AG20443 (cell line): ENCODE data around the gene UBE2L6.

Experiments
- DNase-seq: peaks from one replicate; pipeline ENCODE4 v3.0.0; 2012; ENCODE audit warnings: low spot score, mixed read lengths

Gene UBE2L6

GRCh38 chr11:57567515-57568329, at the start of gene UBE2L6:
TSS of gene UBE2L6 (minus strand) at chr11:57567672. CDS start at chr11:57567611, 61 bp downstream.
- DNase-seq = peak; percentile 90

- no peak for DNase-seq
These were observed 49.1 kb upstream of the UBE2L6 start for GRCh38 chr11:57616595-57616994.

GRCh38 chr11:57615308-57615707, 47.8 kb upstream of the UBE2L6 start:
- DNase-seq = no peak

GRCh38 chr11:57614234-57614772, 46.8 kb upstream of the UBE2L6 start:
- no peak for DNase-seq

GRCh38 chr11:57610170-57610569, 42.7 kb upstream of the UBE2L6 start:
- no peak for DNase-seq

GRCh38 chr11:57605028-57605420, 37.6 kb upstream of the UBE2L6 start:
- DNase-seq = no peak

GRCh38 chr11:57604296-57605027, 37.0 kb upstream of the UBE2L6 start:
- DNase-seq = no peak

- no peak for DNase-seq
These were observed 33.8 kb upstream of the UBE2L6 start for GRCh38 chr11:57601297-57601696.

GRCh38 chr11:57599381-57599780, 31.9 kb upstream of the UBE2L6 start:
- no peak for DNase-seq

- DNase-seq = peak; percentile 46
These were observed 31.3 kb upstream of the UBE2L6 start for GRCh38 chr11:57598831-57599155.

GRCh38 chr11:57597916-57598830, 30.7 kb upstream of the UBE2L6 start:
- DNase-seq = peak; percentile 93

- peak; percentile 70 for DNase-seq
These were observed 30.0 kb upstream of the UBE2L6 start, which contains the start of gene SERPING1 for GRCh38 chr11:57597461-57597915. TSS of gene SERPING1 (plus strand) at chr11:57597685. CDS start at chr11:57598271, 586 bp downstream.

- DNase-seq = no peak
These were observed 28.9 kb upstream of the UBE2L6 start for GRCh38 chr11:57596266-57596885.

GRCh38 chr11:57588046-57588710, 20.7 kb upstream of the UBE2L6 start:
- no peak for DNase-seq

- no peak for DNase-seq
These were observed 19.3 kb upstream of the UBE2L6 start for GRCh38 chr11:57586711-57587245.

GRCh38 chr11:57585301-57585700, 17.8 kb upstream of the UBE2L6 start:
- DNase-seq = no peak

- no peak for DNase-seq
These were observed 16.9 kb upstream of the UBE2L6 start for GRCh38 chr11:57584341-57584740.

- no peak for DNase-seq
These were observed 6.6 kb upstream of the UBE2L6 start for GRCh38 chr11:57574061-57574460.

GRCh38 chr11:57571606-57572005, 4.1 kb upstream of the UBE2L6 start:
- no peak for DNase-seq

- no peak for DNase-seq
These were observed 876 bp upstream of the UBE2L6 start for GRCh38 chr11:57568330-57568766.
